HepG2 (cell line): ENCODE measurements around the gene TSSK2.

Experiments used
- NPAS2 ChIP-seq: sonication (generic); formaldehyde crosslinking; IDR thresholded peaks from 2 replicates; pipeline ENCODE4 v1.8.0; 2022; ENCODE audit warnings: mild to moderate bottlenecking, missing genetic modification reagents, borderline replicate concordance
- RAD21 ChIP-seq: fragments of 450-650 bp; formaldehyde crosslinking; IDR thresholded peaks from 2 replicates; pipeline ENCODE4 v1.5.0; 2020; ENCODE audit warnings: mild to moderate bottlenecking
- TGIF2 ChIP-seq: IDR thresholded peaks from 2 replicates; pipeline ENCODE4 v1.6.1; 2016; ENCODE audit warnings: control low read depth, missing compliant biosample characterization
- ZNF276 ChIP-seq: sonication (generic); formaldehyde crosslinking; IDR thresholded peaks from 2 replicates; pipeline ENCODE4 v1.4.0; 2020; ENCODE audit warnings: mild to moderate bottlenecking, low read depth, missing genetic modification reagents
- ZNF331 ChIP-seq: sonication (generic); formaldehyde crosslinking; IDR thresholded peaks from 2 replicates; pipeline ENCODE4 v1.4.0; 2020; ENCODE audit warnings: missing genetic modification reagents
- ZNF674 ChIP-seq: sonication (generic); formaldehyde crosslinking; IDR thresholded peaks from 2 replicates; pipeline ENCODE4 v1.5.0; 2020; ENCODE audit warnings: low read depth, mild to moderate bottlenecking, missing genetic modification reagents
- TF ChIP-seq, protein P1 (sequence below), 2 experiments: sonication (generic) in 1 of 2; formaldehyde crosslinking in 1 of 2; IDR thresholded peaks; 2 replicates each; pipeline versions ENCODE4 v1.5.1 to v1.6.1; 2011 to 2020; ENCODE audit warnings: borderline replicate concordance in 1 of 2, low read depth in 1 of 2, low read length in 1 of 2, mild to moderate bottlenecking in 1 of 2, missing genetic modification reagents in 1 of 2, moderate library complexity in 1 of 2
- TF ChIP-seq, protein P2 (sequence below): sonication (generic); formaldehyde crosslinking; IDR thresholded peaks from one replicate; pipeline ENCODE4 v1.5.1; 2020; ENCODE audit warnings: mild to moderate bottlenecking, missing genetic modification reagents; ENCODE audit errors: not compliant biosample characterization

DNA sequence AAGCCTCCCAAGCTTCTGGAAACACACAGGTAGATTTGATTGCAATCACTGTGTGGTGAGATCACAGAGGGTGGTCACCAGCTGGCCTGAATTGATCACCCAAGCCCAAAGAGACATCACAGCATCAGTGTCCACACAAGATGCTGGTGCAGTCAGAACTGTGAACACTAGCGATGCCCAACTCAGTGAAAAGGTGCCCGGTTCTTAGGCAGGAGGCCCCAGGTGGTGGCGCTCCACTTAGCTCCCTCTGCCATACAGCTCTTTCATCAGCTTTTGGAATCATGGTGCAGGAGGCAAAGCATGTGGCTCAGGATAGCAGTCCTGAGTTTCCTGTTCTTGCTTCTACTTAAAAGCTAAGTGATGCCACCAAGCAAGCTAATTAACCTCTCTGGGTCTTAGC lies 20.0 kb upstream of the TSSK2 start:
- TF ChIP-seq ZNF331: no peak
- TF ChIP-seq, protein P1, sequence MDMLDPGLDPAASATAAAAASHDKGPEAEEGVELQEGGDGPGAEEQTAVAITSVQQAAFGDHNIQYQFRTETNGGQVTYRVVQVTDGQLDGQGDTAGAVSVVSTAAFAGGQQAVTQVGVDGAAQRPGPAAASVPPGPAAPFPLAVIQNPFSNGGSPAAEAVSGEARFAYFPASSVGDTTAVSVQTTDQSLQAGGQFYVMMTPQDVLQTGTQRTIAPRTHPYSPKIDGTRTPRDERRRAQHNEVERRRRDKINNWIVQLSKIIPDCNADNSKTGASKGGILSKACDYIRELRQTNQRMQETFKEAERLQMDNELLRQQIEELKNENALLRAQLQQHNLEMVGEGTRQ (IDR thresholded peaks at IDR 0.05; ENCODE audit: low read depth, low read length): no peak
- TF ChIP-seq, protein P1 (CRISPR knock-in tag; IDR thresholded peaks at IDR 0.05; ENCODE audit: borderline replicate concordance): no peak
- no peak for TF ChIP-seq TGIF2 (CRISPR knock-in tag)
- TF ChIP-seq RAD21: no peak
- no peak for TF ChIP-seq ZNF674
- no peak for TF ChIP-seq ZNF276 (CRISPR knock-in tag)
- no peak for TF ChIP-seq NPAS2 (CRISPR knock-in tag)
- TF ChIP-seq, protein P2, sequence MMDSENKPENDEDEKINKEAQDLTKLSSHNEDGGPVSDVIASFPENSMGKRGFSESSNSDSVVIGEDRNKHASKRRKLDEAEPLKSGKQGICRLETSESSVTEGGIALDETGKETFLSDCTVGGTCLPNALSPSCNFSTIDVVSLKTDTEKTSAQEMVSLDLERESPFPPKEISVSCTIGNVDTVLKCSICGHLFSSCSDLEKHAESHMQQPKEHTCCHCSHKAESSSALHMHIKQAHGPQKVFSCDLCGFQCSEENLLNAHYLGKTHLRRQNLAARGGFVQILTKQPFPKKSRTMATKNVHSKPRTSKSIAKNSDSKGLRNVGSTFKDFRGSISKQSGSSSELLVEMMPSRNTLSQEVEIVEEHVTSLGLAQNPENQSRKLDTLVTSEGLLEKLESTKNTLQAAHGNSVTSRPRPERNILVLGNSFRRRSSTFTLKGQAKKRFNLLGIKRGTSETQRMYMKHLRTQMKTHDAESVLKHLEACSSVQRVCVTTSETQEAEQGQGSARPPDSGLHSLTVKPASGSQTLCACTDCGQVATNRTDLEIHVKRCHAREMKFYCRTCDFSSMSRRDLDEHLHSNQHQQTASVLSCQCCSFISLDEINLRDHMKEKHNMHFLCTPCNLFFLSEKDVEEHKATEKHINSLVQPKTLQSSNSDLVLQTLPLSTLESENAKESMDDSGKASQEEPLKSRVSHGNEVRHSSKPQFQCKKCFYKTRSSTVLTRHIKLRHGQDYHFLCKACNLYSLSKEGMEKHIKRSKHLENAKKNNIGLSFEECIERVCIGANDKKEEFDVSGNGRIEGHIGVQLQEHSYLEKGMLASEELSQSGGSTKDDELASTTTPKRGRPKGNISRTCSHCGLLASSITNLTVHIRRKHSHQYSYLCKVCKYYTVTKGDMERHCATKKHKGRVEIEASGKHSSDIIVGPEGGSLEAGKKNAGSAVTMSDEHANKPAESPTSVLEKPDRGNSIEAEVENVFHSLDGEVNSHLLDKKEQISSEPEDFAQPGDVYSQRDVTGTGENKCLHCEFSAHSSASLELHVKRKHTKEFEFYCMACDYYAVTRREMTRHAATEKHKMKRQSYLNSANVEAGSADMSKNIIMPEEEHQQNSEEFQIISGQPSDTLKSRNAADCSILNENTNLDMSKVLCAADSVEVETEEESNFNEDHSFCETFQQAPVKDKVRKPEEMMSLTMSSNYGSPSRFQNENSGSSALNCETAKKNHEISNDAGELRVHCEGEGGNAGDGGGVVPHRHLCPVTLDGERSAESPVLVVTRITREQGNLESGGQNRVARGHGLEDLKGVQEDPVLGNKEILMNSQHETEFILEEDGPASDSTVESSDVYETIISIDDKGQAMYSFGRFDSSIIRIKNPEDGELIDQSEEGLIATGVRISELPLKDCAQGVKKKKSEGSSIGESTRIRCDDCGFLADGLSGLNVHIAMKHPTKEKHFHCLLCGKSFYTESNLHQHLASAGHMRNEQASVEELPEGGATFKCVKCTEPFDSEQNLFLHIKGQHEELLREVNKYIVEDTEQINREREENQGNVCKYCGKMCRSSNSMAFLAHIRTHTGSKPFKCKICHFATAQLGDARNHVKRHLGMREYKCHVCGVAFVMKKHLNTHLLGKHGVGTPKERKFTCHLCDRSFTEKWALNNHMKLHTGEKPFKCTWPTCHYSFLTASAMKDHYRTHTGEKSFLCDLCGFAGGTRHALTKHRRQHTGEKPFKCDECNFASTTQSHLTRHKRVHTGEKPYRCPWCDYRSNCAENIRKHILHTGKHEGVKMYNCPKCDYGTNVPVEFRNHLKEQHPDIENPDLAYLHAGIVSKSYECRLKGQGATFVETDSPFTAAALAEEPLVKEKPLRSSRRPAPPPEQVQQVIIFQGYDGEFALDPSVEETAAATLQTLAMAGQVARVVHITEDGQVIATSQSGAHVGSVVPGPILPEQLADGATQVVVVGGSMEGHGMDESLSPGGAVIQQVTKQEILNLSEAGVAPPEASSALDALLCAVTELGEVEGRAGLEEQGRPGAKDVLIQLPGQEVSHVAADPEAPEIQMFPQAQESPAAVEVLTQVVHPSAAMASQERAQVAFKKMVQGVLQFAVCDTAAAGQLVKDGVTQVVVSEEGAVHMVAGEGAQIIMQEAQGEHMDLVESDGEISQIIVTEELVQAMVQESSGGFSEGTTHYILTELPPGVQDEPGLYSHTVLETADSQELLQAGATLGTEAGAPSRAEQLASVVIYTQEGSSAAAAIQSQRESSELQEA (CRISPR knock-in tag): no peak
